Measurements from ENCODE around the gene IQGAP1.

GRCh38 chr15:90512981-90513380 lies 124.9 kb downstream of the IQGAP1 start:
- TF ChIP-seq PKNOX1 (IDR thresholded peaks at IDR 0.05) (no peak), SP1 (IDR thresholded peaks at IDR 0.05) (no peak), ZNF384 (IDR thresholded peaks at IDR 0.05) (peak; percentile 45; the same call in 1 of the 2 replicates), BHLHE40 (IDR thresholded peaks at IDR 0.05; ENCODE audit: borderline replicate concordance) (no peak), TARDBP (IDR thresholded peaks at IDR 0.05) (no peak), ARNT (IDR thresholded peaks at IDR 0.05) (no peak), SUZ12 (IDR thresholded peaks at IDR 0.05) (no peak)

Measured in HEK293T (cell line).